GM23338 (cell line): ENCODE measurements around the gene MAP2K3. TPM values are rescaled to one million over a fixed set of nuclear protein-coding genes. Genes with fewer than 3 reads are reported as not detected.

Experiments used
- ATAC-seq: fragments of 200-7000 bp; cut with Tn5 transposase; 3 replicates; pipeline ENCODE4 v1.9.1; 2020
- DNase-seq: peaks from one replicate; pipeline ENCODE4 v3.0.0-alpha.2; 2015; ENCODE audit warnings: low spot score
- H2AFZ ChIP-seq: fragments of 200-600 bp; sonication (generic); 2 replicates; pipeline ENCODE4 v1.8.0; 2016; ENCODE audit warnings: antibody characterized with exemption, mild to moderate bottlenecking, moderate library complexity
- H3F3A ChIP-seq: fragments of 200-600 bp; sonication (generic); replicated peaks from 2 replicates; pipeline ENCODE4 v1.8.0; 2017; ENCODE audit warnings: antibody characterized with exemption, mixed run types, low read depth
- H3K27ac ChIP-seq: fragments of 200-600 bp; sonication (generic); 2 replicates; pipeline ENCODE4 v1.6.1; 2016; ENCODE audit warnings: low read depth
- H3K27me3 ChIP-seq: fragments of 200-600 bp; sonication (generic); 2 replicates; pipeline ENCODE4 v1.8.0; 2016; ENCODE audit warnings: mild to moderate bottlenecking, mixed run types, moderate library complexity; ENCODE audit not compliant: insufficient read depth
- H3K36me3 ChIP-seq: fragments of 200-600 bp; sonication (generic); 2 replicates; pipeline ENCODE4 v1.8.0; 2016; ENCODE audit warnings: mild to moderate bottlenecking; ENCODE audit not compliant: insufficient read depth
- H3K4me1 ChIP-seq: fragments of 200-600 bp; sonication (generic); 2 replicates; pipeline ENCODE4 v1.8.0; 2016; ENCODE audit warnings: mild to moderate bottlenecking, moderate library complexity; ENCODE audit not compliant: insufficient read depth
- H3K4me2 ChIP-seq: fragments of 200-600 bp; sonication (generic); 2 replicates; pipeline ENCODE4 v1.7.1; 2017; ENCODE audit warnings: mixed run types
- H3K4me3 ChIP-seq: fragments of 200-600 bp; sonication (generic); 2 replicates; pipeline ENCODE4 v1.6.1; 2016; ENCODE audit warnings: mixed run types
- H3K79me2 ChIP-seq: fragments of 200-600 bp; sonication (generic); replicated peaks from 2 replicates; pipeline ENCODE4 v1.8.0; 2017; ENCODE audit warnings: mild to moderate bottlenecking; ENCODE audit not compliant: insufficient read depth
- H3K9me2 ChIP-seq: fragments of 200-600 bp; sonication (generic); 2 replicates; pipeline ENCODE4 v1.8.0; 2017; ENCODE audit not compliant: insufficient read depth
- H4K20me1 ChIP-seq: fragments of 200-600 bp; sonication (generic); replicated peaks from 2 replicates; pipeline ENCODE4 v1.8.0; 2017; ENCODE audit warnings: mild to moderate bottlenecking; ENCODE audit not compliant: insufficient read depth
- H3K27ac Mint-ChIP-seq: 2 replicates; pipeline ENCODE4 v1.8.0; 2020; ENCODE audit warnings: inconsistent platforms, mild to moderate bottlenecking, moderate library complexity, mixed read lengths
- H3K27me3 Mint-ChIP-seq: 3 replicates; pipeline ENCODE4 v1.8.0; 2022; ENCODE audit warnings: low read depth, mild to moderate bottlenecking, moderate library complexity, mixed read lengths, inconsistent platforms; ENCODE audit not compliant: insufficient read depth, poor library complexity
- H3K36me3 Mint-ChIP-seq: 3 replicates; pipeline ENCODE4 v1.8.0; 2021; ENCODE audit warnings: low read depth, mild to moderate bottlenecking, inconsistent platforms, moderate library complexity, mixed read lengths
- H3K4me1 Mint-ChIP-seq: 3 replicates; pipeline ENCODE4 v1.8.0; 2020; ENCODE audit warnings: mild to moderate bottlenecking, inconsistent platforms, mixed read lengths
- H3K4me3 Mint-ChIP-seq: 3 replicates; pipeline ENCODE4 v1.8.0; 2021; ENCODE audit warnings: moderate library complexity, mild to moderate bottlenecking, inconsistent platforms, mixed read lengths
- H3K9me3 Mint-ChIP-seq: 3 replicates; pipeline ENCODE4 v1.8.0; 2020; ENCODE audit warnings: moderate library complexity, mild to moderate bottlenecking, inconsistent platforms, mixed read lengths
- CREB1 ChIP-seq: fragments of 250-450 bp; sonication (Bioruptor Pico); IDR thresholded peaks from 2 replicates; pipeline ENCODE4 v1.5.0; 2020; ENCODE audit warnings: low read depth, mild to moderate bottlenecking, moderate library complexity
- CTCF ChIP-seq, 2 experiments: fragments of 200-600 bp in 1 of 2; sonication (generic) in 1 of 2; conservative IDR thresholded peaks; 2 replicates each; pipeline versions ENCODE4 v1.5.1 to v1.6.1; 2016 to 2017; ENCODE audit warnings: antibody characterized with exemption in 2 of 2, low read depth in 2 of 2, mild to moderate bottlenecking in 2 of 2, moderate library complexity in 1 of 2
- ETS1 ChIP-seq: IDR thresholded peaks from 2 replicates; pipeline ENCODE4 v1.6.1; 2016; ENCODE audit warnings: antibody characterized with exemption
- EZH2 ChIP-seq: fragments of 200-600 bp; sonication (generic); IDR thresholded peaks from one replicate; pipeline ENCODE4 v1.8.0; 2017; ENCODE audit warnings: antibody characterized with exemption, mild to moderate bottlenecking, low read depth; ENCODE audit not compliant: unreplicated experiment
- EZH2phosphoT487 ChIP-seq: fragments of 200-600 bp; sonication (generic); IDR thresholded peaks from one replicate; pipeline ENCODE4 v1.8.1; 2018; ENCODE audit warnings: antibody characterized with exemption; ENCODE audit not compliant: unreplicated experiment
- JUNB ChIP-seq: IDR thresholded peaks from one replicate; pipeline ENCODE4 v1.6.1; 2016; ENCODE audit warnings: antibody characterized with exemption; ENCODE audit not compliant: unreplicated experiment
- NANOG ChIP-seq: IDR thresholded peaks from 2 replicates; pipeline ENCODE4 v1.6.1; 2016; ENCODE audit warnings: antibody characterized with exemption, borderline replicate concordance
- POLR2AphosphoS5 ChIP-seq: IDR thresholded peaks from 2 replicates; pipeline ENCODE4 v1.6.1; 2016; ENCODE audit warnings: antibody characterized with exemption, low read depth
- STAT1 ChIP-seq: IDR thresholded peaks from one replicate; pipeline ENCODE4 v1.6.1; 2016; ENCODE audit warnings: antibody characterized with exemption; ENCODE audit not compliant: unreplicated experiment
- ZNF114 ChIP-seq: fragments of 250-450 bp; sonication (Bioruptor Pico); IDR thresholded peaks from 2 replicates; pipeline ENCODE4 v1.5.0; 2020; ENCODE audit warnings: mild to moderate bottlenecking, moderate library complexity
- ZNF331 ChIP-seq: fragments of 250-450 bp; sonication (Bioruptor Pico); IDR thresholded peaks from 2 replicates; pipeline ENCODE4 v1.5.0; 2020; ENCODE audit warnings: low read depth, mild to moderate bottlenecking, moderate library complexity
- ZNF462 ChIP-seq: fragments of 250-450 bp; sonication (Bioruptor Pico); IDR thresholded peaks from 2 replicates; pipeline ENCODE4 v1.5.0; 2020; ENCODE audit warnings: mild to moderate bottlenecking, moderate library complexity
- polyA plus RNA-seq: library from polyadenylated mRNA; unstranded; fragments of >200 nt; fragmentation: Nextera tagmentation; extraction: Ambion mirVana; gene quantifications from 2 replicates; pipeline ENCODE4 v1.2.1, GENCODE V29; 2016
- total RNA-seq: library from RNA; depleted of rRNA; stranded (reverse); fragments of >200 nt; shearing (Covaris generic); gene quantifications from 2 replicates; pipeline ENCODE4 v1.2.3, GENCODE V29; 2014

Gene MAP2K3
- total and polyA plus RNA-seq, 2 experiments from 2014 or later: 28.5 to 31.7 TPM

DNA sequence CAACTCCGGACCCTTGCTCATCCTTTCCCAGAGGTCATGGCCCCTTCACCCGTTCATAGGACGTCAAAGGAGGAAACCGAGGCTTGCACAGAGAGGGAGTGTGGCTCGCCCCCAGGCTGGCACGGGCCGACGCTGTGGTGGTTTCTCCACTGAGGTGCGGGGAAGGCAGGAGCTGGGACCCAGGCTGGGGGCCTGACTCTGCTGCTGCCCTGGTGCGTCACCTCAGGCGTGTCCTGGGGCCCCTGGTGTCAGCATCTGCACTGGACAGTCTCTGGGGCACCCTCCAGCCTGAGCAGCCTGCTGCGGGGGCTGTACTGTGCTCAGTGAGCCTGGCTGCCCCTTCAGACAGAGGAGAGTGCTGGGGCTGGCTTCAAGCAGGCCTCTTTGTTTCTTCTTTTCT, 7.4 kb downstream of the MAP2K3 start:
- Histone ChIP-seq H3K4me2 (no peak overlapping the region), H3K79me2 (peaks cover 40% of the 10 kb centered on the region), H3K27ac (no peak overlapping the region), H3K4me3 (no peak overlapping the region), H3F3A (no peaks in the 10 kb centered on the region), H3K27me3 (no peaks in the 10 kb centered on the region), H3K4me1 (no peaks in the 10 kb centered on the region), H3K36me3 (no peaks in the 10 kb centered on the region; the same call in 1 of the 2 replicates), H3K9me2 (no peaks in the 10 kb centered on the region), H2AFZ (no peak overlapping the region), H4K20me1 (peaks cover 10% of the 10 kb centered on the region)
- Mint-ChIP-seq H3K27me3 (peaks cover 23% of the 10 kb centered on the region), H3K9me3 (peaks cover 61% of the 10 kb centered on the region), H3K27ac (no peak overlapping the region), H3K4me3 (no peak overlapping the region), H3K4me1 (peaks cover 3% of the 10 kb centered on the region; the same call in 1 of the 3 replicates), H3K36me3 (peaks cover 19% of the 10 kb centered on the region)
- ATAC-seq: no peak
- no peak for DNase-seq
- no peak for TF ChIP-seq ZNF331 (CRISPR knock-in tag)
- no peak for TF ChIP-seq CREB1
- TF ChIP-seq EZH2: no peak
- TF ChIP-seq STAT1: no peak
- no peak for TF ChIP-seq CTCF (conservative IDR thresholded peaks at IDR 0.05; ENCODE audit: low read depth in 2 of 2)
- TF ChIP-seq EZH2phosphoT487: no peak
- TF ChIP-seq NANOG: no peak
- no peak for TF ChIP-seq ZNF462 (CRISPR knock-in tag)
- no peak for TF ChIP-seq ETS1
- no peak for TF ChIP-seq ZNF114
- no peak for TF ChIP-seq JUNB
- TF ChIP-seq POLR2AphosphoS5: no peak
